H7 (cell line): ENCODE data around the gene FHIP1B. TPM values are rescaled to one million over a fixed set of nuclear protein-coding genes. Genes with fewer than 3 reads are reported as not detected.

Experiments
- DNase-seq: peaks from one replicate; pipeline ENCODE4 v3.0.0; 2012
- H3K27me3 ChIP-seq: 2 replicates; pipeline ENCODE4 v1.6.0; 2011; ENCODE audit warnings: mild to moderate bottlenecking, low read length; ENCODE audit not compliant: control insufficient read depth, insufficient read depth
- H3K36me3 ChIP-seq: replicated peaks from 2 replicates; pipeline ENCODE4 v1.5.1; 2011; ENCODE audit warnings: low read length; ENCODE audit not compliant: control insufficient read depth, insufficient read depth
- H3K4me3 ChIP-seq: 2 replicates; pipeline ENCODE4 v1.5.1; 2011; ENCODE audit warnings: low read depth, mild to moderate bottlenecking, control low read depth, low read length, moderate library complexity; ENCODE audit not compliant: insufficient read depth
- total RNA-seq: library from RNA; depleted of rRNA; stranded (reverse); fragments of >200 nt; shearing (Covaris generic); gene quantifications from 2 replicates; pipeline ENCODE4 v1.2.3, GENCODE V29; 2014; rRNA removed

The FHIP1B gene
- total RNA-seq, 1 experiment from 2014 or later, result 27.9 TPM

DNA sequence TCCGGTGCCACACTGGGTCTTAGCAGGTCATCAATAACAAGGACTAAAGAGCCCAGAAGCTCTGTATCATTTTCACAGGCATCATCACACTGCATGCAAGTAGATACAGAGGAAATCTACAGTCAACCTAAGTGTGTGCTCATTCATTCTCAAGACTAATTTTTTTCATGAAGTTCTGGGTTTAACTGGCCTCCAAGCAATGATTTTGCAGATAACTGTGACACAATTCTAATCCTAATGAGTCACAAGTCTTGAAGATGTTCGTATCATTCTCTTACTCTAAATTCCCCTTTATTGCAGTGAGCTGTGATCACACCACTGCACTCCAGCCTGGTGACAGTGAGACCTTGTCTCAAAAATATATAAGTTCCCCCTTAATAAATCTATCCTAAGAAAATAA, 33.0 kb downstream of the FHIP1B start:
- H3K36me3 ChIP-seq, result no peaks in the 10 kb centered on the region; the same call in 1 of the 2 replicates
- no peaks in the 10 kb centered on the region for H3K27me3 ChIP-seq
- DNase-seq, result no peak
- H3K4me3 ChIP-seq, result no peak overlapping the region

DNA sequence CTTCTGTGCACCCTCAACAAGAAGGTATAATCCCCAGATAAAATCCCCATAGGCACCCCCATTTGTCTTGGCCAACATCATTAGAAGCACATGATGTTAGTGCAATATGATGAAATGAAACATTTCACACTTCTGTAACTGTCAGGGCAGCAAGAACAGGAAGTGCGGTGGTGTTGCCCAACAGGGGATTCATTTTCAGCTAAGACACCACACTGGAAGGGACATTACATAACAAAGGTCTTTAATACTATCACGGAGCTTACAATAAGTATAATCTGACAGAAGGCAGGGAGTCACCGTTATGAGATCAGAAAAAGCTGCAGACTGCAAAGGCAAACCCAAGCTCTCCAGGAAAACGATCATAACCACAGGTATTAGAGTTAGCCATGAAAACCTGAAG, 33.5 kb downstream of the FHIP1B start:
- Histone ChIP-seq H3K4me3 (no peak overlapping the region), H3K27me3 (no peaks in the 10 kb centered on the region), H3K36me3 (no peaks in the 10 kb centered on the region; the same call in 1 of the 2 replicates)
- no peak for DNase-seq

DNA sequence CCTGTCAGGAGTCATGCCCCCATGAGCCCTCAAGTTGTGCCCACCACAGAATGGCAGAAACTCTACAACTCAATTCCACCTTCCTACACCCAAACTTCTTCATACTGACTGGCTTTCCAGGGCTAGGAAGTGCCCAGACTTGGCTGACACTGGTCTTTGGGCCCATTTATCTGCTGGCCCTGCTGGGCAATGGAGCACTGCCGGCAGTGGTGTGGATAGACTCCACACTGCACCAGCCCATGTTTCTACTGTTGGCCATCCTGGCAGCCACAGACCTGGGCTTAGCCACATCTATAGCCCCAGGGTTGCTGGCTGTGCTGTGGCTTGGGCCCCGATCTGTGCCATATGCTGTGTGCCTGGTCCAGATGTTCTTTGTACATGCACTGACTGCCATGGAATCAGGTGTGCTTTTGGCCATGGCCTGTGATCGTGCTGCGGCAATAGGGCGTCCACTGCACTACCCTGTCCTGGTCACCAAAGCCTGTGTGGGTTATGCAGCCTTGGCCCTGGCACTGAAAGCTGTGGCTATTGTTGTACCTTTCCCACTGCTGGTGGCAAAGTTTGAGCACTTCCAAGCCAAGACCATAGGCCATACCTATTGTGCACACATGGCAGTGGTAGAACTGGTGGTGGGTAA, 35.1 kb downstream of the FHIP1B start, which contains the start of gene OR52W1:
Gene OR52W1, plus strand, starts transcription at position 51 of the 637 bp plus-strand sequence. Its CDS starts 0 bp downstream, at position 51.
- DNase-seq, result no peak
- no peaks in the 10 kb centered on the region for H3K27me3 ChIP-seq
- H3K4me3 ChIP-seq, result no peak within 1 kb of the TSS
- H3K36me3 ChIP-seq, result no peaks in the 10 kb centered on the region

DNA sequence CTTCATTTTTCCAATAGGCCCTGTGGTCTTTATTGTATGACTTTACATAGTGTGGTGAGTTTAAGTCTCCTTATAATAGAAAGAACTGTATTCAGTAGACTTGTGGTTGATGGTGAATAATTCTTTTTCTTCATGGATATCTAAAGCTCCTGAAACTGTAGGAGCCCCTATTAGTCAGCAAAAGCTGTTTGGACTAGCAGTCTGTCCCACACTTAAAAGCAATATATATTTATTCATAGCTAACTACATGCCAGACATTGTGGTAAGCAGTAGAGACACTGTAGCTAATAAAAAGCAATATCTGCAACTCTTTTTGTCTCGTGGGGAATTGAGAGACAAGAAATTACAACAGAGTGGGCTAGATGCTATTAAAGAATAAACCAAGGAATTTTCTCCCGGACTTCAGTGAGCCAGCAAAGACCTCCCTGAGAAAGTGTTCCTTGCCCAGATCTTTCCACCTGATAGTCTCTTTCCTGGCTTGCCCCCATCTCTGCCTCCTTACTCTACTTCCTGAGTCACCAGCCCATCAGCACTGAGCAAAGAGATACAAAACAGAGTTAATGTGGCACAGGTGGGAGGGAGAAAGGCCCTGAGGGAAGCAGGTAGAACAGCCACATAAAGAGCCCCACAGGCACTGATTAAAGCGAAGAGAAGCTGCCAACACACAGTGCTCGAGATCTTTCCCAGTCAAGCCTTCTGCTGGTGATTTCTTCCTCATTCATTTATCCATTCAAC, 36.8 kb downstream of the FHIP1B start:
- Histone ChIP-seq H3K27me3 (no peaks in the 10 kb centered on the region), H3K36me3 (no peaks in the 10 kb centered on the region), H3K4me3 (no peak overlapping the region)
- DNase-seq, result no peak

DNA sequence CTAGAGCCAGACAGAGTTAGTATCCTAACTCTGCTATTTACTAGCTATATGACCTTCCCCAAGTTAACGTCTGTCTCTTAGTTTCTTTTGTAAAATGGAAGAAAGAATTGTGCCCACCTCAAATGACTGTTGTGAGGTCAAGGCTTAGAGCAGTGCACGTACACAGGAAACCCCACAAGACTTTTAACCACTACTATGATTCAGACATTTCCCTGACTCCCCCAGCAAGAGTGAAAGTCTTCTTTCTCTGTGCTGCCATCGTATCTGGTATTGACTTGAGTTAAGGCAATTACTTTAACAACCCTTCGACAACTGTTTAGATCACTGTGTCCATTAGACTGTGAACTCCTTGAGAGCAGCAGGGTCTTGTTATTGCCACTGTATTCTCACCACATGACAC, 38.0 kb downstream of the FHIP1B start:
- Histone ChIP-seq H3K4me3 (no peak overlapping the region), H3K27me3 (no peaks in the 10 kb centered on the region), H3K36me3 (no peaks in the 10 kb centered on the region)
- no peak for DNase-seq

DNA sequence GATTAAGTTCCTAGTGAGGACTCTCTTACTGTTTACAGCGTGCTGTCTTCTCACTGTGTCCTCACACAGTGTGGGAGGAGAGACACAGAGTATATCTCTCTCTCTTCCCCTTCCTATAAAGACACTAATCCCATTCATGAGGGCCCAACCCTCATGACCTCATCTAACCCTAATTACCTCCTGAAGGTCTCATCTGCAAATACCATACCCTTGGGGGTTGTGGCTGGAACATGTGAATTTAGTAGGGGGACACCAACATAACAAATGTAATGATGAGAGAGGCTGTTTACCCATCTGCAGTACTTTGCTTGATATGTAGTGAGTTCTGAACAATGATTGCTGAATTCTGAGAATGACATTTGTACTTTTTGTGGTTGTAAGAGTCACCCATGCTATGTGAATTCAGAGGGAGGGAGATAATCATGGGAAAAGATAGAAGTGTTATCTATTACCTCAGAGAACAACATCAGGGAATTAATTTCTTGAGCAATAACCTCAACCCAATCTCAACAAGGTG, 40.3 kb downstream of the FHIP1B start:
- Histone ChIP-seq H3K27me3 (no peaks in the 10 kb centered on the region), H3K4me3 (no peak overlapping the region), H3K36me3 (no peaks in the 10 kb centered on the region)
- DNase-seq, result no peak

DNA sequence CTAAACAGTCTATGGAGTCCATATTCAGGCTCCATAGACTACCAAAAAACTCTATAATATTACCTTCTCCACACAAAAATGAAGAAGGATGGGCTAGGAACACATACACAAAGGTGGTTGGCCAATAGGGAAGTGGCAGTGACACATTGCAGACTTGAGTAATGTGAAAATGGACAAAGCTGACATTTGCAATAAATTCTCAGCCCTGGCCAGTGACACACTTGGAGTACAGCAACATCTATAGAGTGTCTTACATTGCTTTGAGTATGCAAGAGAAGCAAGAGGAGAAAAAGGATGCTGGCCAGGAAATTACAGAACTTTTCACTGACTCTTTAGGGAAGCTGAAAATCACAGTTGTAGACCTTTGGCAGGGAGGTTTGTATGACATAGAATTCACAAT, 42.7 kb downstream of the FHIP1B start:
- DNase-seq, result no peak
- H3K27me3 ChIP-seq, result no peaks in the 10 kb centered on the region
- no peak overlapping the region for H3K4me3 ChIP-seq
- no peaks in the 10 kb centered on the region for H3K36me3 ChIP-seq

DNA sequence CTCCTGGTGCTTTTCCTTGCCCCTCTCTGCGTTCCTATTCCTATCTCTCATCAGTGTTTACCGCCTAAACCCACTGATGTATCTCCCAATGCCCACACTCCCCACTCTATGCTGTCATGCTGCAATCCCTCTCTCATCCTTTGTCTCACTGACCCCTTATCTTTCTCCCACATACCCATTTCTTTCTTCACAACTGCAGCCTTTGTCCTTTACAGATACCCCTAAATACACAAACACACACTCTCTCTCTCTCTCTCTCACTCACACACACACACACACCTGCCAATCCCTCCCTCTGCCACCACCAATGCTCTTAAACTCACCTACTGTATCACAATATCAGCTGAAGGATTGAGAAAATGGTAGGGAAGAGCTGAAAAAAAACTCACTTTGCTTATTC, 59.0 kb downstream of the FHIP1B start:
- Histone ChIP-seq H3K27me3 (no peaks in the 10 kb centered on the region), H3K4me3 (no peak overlapping the region), H3K36me3 (no peaks in the 10 kb centered on the region)
- DNase-seq, result no peak

DNA sequence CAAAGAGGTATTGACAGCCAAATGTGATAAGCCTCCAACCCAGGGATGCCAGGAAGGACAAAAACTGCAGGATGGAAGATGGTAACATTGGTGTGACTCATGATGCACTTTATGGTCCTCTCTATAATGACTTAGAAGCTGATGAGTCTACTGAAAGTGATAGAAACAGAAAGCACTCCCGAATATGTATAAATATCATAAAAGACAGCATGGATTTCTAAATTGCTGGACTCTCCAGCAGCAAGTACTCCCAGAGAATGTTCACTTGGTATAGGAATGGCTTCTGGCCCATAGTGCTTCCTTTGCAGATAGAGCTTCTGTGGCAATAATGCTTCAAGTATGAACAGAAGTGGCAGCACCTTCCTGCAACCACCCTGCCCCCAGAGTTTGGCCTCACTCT, 64.2 kb downstream of the FHIP1B start, which contains the start of gene OR52B2:
Gene OR52B2, minus strand, starts transcription at position 101 of the 400 bp plus-strand sequence. Its CDS starts 0 bp downstream, at position 101.
- DNase-seq, result no peak
- Histone ChIP-seq H3K36me3 (no peaks in the 10 kb centered on the region), H3K27me3 (no peaks in the 10 kb centered on the region), H3K4me3 (no peak within 1 kb of the TSS)

Other genes starting within 250 kb of the FHIP1B start
- gene OR52L1, start 247.7 kb downstream of the FHIP1B start, total RNA-seq, result not detected in 2 replicates
- gene OR56A4, start 227.7 kb downstream of the FHIP1B start, total RNA-seq, result not detected in 2 replicates
- gene OR56A1, start 203.9 kb downstream of the FHIP1B start, total RNA-seq, result 0.03 and 0.07 TPM in 2 replicates
- gene OR56B4, start 127.0 kb downstream of the FHIP1B start, total RNA-seq, result not detected in 2 replicates
- gene OR52B2, start 64.3 kb downstream of the FHIP1B start, total RNA-seq, result not detected in 2 replicates
- not detected in 2 replicates for gene OR52W1, start 35.4 kb downstream of the FHIP1B start, total RNA-seq
- not detected in 2 replicates for gene C11orf42, start 29.1 kb downstream of the FHIP1B start, total RNA-seq
- gene CNGA4, start 4.5 kb upstream of the FHIP1B start, total RNA-seq, result 0.17 and 0.67 TPM in 2 replicates
- gene CCKBR, start 25.2 kb upstream of the FHIP1B start, total RNA-seq, result 12.0 and 29.4 TPM in 2 replicates
- 93.4 and 179 TPM in 2 replicates for gene CAVIN3, start 85.9 kb upstream of the FHIP1B start, total RNA-seq
- gene SMPD1, start 155.8 kb upstream of the FHIP1B start, total RNA-seq, result 6.2 and 13.3 TPM in 2 replicates
- 42.5 and 57.2 TPM in 2 replicates for gene APBB1, start 184.5 kb upstream of the FHIP1B start, total RNA-seq
- gene HPX, start 206.4 kb upstream of the FHIP1B start, total RNA-seq, result 3.2 TPM in 1 of 2 replicates, not detected in the other
- 18.3 and 24.9 TPM in 2 replicates for gene TRIM3, start 239.3 kb upstream of the FHIP1B start, total RNA-seq
- gene ARFIP2, start 246.7 kb upstream of the FHIP1B start, total RNA-seq, result 56.0 and 57.1 TPM in 2 replicates
- gene TIMM10B, start 246.9 kb upstream of the FHIP1B start, total RNA-seq, result 23.1 and 24.9 TPM in 2 replicates